GM21526 (cell line): ENCODE measurements around the gene SP100.

Experiments used
- ATAC-seq: cut with Tn5 transposase; IDR thresholded peaks from one replicate; pipeline ENCODE4 v1.9.1; 2021; ENCODE audit warnings: moderate library complexity; ENCODE audit not compliant: unreplicated experiment, low FRiP score

Gene SP100

DNA sequence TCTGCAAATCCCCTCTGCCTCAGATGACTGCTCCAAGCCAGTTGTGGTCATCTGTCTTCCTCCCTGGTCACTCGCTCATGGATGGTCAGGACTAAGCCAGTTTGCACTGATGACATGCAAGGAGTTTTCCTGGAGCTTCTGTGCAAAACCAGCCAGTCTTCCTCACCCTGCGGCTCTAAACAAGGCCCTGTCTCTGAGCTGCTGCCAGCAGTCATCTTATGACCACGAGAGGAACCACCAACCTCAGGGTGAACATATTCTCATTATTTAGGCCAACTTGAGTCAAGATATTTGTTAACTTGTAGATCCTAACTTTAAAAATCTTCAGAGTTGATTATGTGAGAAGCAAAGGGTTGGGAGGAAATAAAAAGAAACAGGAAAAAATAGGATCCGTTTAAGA lies 176.8 kb downstream of the SP100 start:
- no peak for ATAC-seq
